Vagina (tissue), 2 donors: Measurements from ENCODE around the gene SERGEF.

Source experiments
- CTCF ChIP-seq, 3 experiments: fragments of 450-650 bp in 2 of 3; fragments of 200-600 bp in 1 of 3; sonication (generic) in 1 of 3; IDR thresholded peaks; one replicate each; pipeline ENCODE4 v1.5.1; 2017 to 2019; ENCODE audit warnings: antibody characterized with exemption in 3 of 3, mild to moderate bottlenecking in 2 of 3, moderate library complexity in 2 of 3
- POLR2A ChIP-seq, 2 donors: fragments of 450-650 bp; IDR thresholded peaks; one replicate each; pipeline ENCODE4 v1.6.1; 2017; ENCODE audit warnings: antibody characterized with exemption in 2 of 2, mild to moderate bottlenecking in 2 of 2, moderate library complexity in 2 of 2
- POLR2AphosphoS5 ChIP-seq, 2 donors: sonication (generic); formaldehyde crosslinking; IDR thresholded peaks; one replicate each; pipeline ENCODE4 v1.9.0; 2017; ENCODE audit warnings: antibody characterized with exemption in 2 of 2, mild to moderate bottlenecking in 2 of 2, low read depth in 1 of 2; ENCODE audit not compliant: insufficient read depth in 1 of 2

- TF ChIP-seq POLR2A (IDR thresholded peaks at IDR 0.05) (no peak), POLR2AphosphoS5 (IDR thresholded peaks at IDR 0.05; ENCODE audit: insufficient read depth in 1 of 2, low read depth in 1 of 2) (no peak), CTCF (IDR thresholded peaks at IDR 0.05) (no peak)
Measured at GRCh38 chr11:17934194-17934593, 78.7 kb downstream of the SERGEF start.
